ENCODE measurements around the gene KRT7. TPM values are rescaled to one million over a fixed set of nuclear protein-coding genes. Genes with fewer than 3 reads are reported as not detected.

Gene KRT7
- total RNA-seq, 1 experiment from 2014 or later: 0.80 TPM

- Histone ChIP-seq H3K27me3 (ENCODE audit: control insufficient read depth, insufficient read depth, low read length) (no peaks in the 10 kb centered on the region), H3K36me3 (replicated peaks; ENCODE audit: control insufficient read depth, insufficient read depth, low read length) (no peaks in the 10 kb centered on the region), H3K4me3 (ENCODE audit: insufficient read depth, low read depth, low read length) (no peak overlapping the region)
- DNase-seq: no peak
Measured at GRCh38 chr12:52193991-52194390, 39.1 kb upstream of the KRT7 start.

DNA sequence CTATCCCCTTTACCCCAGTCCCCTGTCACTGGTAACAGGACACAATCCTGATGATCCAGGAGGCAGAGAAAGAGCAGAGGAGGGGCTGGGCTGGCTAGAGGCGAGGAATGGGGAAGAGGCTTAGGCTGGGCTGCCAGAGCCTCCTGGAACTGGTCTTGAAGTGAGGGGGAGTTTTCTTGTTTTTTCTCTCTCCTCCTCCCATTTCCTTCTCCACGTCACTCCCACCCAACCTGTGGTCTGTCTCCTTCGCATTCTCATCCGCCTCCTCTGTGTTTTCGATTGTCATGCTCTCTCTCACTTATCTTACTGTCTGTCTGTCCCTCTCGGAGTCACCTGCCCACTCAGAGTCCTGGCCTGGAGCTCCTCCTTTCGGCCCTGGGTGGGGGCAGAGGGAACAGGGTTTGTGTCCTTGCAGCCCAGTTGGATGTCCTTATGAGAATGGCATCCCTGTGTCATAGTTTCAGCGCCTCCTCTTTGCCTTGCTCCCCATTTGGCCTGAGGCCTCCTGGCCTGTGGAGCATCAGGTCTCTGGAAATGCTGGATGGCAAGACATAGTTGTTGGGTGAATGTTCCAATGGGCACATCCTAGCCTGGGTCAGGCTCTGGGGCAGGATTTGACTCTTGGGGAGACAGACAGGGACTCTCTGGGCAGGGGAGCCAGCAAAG, 37.8 kb upstream of the KRT7 start:
- H3K4me3 ChIP-seq (ENCODE audit: insufficient read depth, low read depth, low read length): no peak overlapping the region
- no peaks in the 10 kb centered on the region for H3K27me3 ChIP-seq (ENCODE audit: control insufficient read depth, insufficient read depth, low read length)
- no peak for DNase-seq
- no peaks in the 10 kb centered on the region for H3K36me3 ChIP-seq (replicated peaks; ENCODE audit: control insufficient read depth, insufficient read depth, low read length)

GRCh38 chr12:52197371-52198231, 35.4 kb upstream of the KRT7 start:
- Histone ChIP-seq H3K36me3 (replicated peaks; ENCODE audit: control insufficient read depth, insufficient read depth, low read length) (no peaks in the 10 kb centered on the region), H3K4me3 (ENCODE audit: insufficient read depth, low read depth, low read length) (no peak overlapping the region), H3K27me3 (ENCODE audit: control insufficient read depth, insufficient read depth, low read length) (no peaks in the 10 kb centered on the region)
- DNase-seq: no peak

DNA sequence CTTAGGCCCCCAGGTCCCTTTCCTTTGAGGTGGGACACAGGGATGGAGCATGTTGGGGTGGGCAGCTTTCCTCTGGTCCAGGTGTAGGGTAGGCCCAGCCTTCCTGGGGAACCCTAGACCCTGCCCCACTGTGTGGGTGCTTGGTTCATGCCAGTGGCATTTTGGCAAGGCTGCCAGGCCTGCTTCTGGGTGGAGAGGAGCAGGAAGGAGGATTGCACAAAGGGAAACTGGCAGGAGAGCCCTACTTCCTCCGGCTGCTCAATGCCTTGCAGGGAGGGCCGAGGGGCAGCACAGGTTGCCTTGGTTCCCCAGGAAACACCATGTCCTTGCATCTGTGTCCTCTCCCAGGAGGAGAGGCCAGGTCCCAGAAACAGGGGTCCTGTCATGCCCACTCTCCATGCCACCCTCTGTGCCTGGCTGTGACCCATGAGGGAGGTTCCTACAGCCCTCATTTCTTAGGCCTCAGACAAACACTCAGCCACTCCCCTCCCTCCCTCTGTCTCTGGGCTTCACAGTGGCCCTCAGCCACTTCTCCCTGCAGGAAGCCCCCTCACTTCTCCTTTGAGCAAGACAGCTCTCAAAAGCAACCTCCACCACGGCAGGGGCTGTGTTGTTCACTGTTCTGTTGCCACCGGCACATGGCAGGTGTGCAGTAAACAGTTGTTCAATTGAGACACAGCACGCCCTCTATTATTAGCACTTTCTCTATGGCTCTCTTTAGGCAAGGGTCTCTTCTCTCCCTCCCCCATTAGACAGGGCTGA, 34.4 kb upstream of the KRT7 start:
- no peak overlapping the region for H3K4me3 ChIP-seq (ENCODE audit: insufficient read depth, low read depth, low read length)
- H3K36me3 ChIP-seq (replicated peaks; ENCODE audit: control insufficient read depth, insufficient read depth, low read length): no peaks in the 10 kb centered on the region
- no peak for DNase-seq
- no peaks in the 10 kb centered on the region for H3K27me3 ChIP-seq (ENCODE audit: control insufficient read depth, insufficient read depth, low read length)

GRCh38 chr12:52199294-52199919, 33.6 kb upstream of the KRT7 start:
- DNase-seq: no peak
- no peak overlapping the region for H3K4me3 ChIP-seq (ENCODE audit: insufficient read depth, low read depth, low read length)
- H3K36me3 ChIP-seq (replicated peaks; ENCODE audit: control insufficient read depth, insufficient read depth, low read length): no peaks in the 10 kb centered on the region
- no peaks in the 10 kb centered on the region for H3K27me3 ChIP-seq (ENCODE audit: control insufficient read depth, insufficient read depth, low read length)

- peak; percentile 91 for DNase-seq
- Histone ChIP-seq H3K27me3 (ENCODE audit: control insufficient read depth, insufficient read depth, low read length) (no peaks in the 10 kb centered on the region), H3K36me3 (replicated peaks; ENCODE audit: control insufficient read depth, insufficient read depth, low read length) (no peaks in the 10 kb centered on the region), H3K4me3 (ENCODE audit: insufficient read depth, low read depth, low read length) (no peak overlapping the region)
Measured at GRCh38 chr12:52200086-52200780, 32.8 kb upstream of the KRT7 start.

DNA sequence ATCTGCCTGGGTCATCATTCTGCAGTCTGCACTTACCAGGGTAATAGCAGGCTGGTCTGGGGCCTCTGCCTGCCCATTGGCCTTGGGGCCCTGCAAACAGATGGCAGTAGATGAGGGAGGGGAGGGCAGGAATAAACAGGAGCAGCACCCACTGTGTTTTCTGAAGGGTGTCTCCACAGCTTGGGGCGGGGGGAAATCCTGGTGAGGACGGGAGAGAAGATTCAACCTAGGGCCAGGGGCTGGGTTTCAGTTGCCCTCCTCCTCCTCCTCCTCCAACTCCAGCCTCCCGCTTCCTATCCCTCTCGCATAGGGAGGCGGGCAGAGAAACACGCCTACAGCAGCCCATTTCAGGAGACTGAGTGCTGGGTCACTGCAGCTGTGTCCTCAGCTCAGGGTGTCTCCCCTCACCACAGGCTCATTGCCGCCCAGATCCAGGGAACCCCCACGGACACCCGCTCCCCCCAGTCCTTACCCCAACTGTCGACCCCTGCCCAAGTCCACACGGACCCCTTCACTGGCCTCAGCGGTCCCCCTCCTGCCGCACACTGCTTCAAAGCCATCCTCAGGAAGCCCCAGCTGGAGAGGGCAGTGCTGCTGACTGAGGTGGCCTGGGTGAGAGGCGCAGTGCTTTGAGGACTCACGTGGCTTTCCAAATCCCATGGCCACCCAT, 32.1 kb upstream of the KRT7 start:
- DNase-seq: peak; percentile 74
- no peaks in the 10 kb centered on the region for H3K36me3 ChIP-seq (replicated peaks; ENCODE audit: control insufficient read depth, insufficient read depth, low read length)
- H3K4me3 ChIP-seq (ENCODE audit: insufficient read depth, low read depth, low read length): no peak overlapping the region
- H3K27me3 ChIP-seq (ENCODE audit: control insufficient read depth, insufficient read depth, low read length): no peaks in the 10 kb centered on the region

GRCh38 chr12:52201451-52201839, 31.6 kb upstream of the KRT7 start:
- Histone ChIP-seq H3K27me3 (ENCODE audit: control insufficient read depth, insufficient read depth, low read length) (no peaks in the 10 kb centered on the region), H3K4me3 (ENCODE audit: insufficient read depth, low read depth, low read length) (no peak overlapping the region), H3K36me3 (replicated peaks; ENCODE audit: control insufficient read depth, insufficient read depth, low read length) (no peaks in the 10 kb centered on the region)
- DNase-seq: no peak

DNA sequence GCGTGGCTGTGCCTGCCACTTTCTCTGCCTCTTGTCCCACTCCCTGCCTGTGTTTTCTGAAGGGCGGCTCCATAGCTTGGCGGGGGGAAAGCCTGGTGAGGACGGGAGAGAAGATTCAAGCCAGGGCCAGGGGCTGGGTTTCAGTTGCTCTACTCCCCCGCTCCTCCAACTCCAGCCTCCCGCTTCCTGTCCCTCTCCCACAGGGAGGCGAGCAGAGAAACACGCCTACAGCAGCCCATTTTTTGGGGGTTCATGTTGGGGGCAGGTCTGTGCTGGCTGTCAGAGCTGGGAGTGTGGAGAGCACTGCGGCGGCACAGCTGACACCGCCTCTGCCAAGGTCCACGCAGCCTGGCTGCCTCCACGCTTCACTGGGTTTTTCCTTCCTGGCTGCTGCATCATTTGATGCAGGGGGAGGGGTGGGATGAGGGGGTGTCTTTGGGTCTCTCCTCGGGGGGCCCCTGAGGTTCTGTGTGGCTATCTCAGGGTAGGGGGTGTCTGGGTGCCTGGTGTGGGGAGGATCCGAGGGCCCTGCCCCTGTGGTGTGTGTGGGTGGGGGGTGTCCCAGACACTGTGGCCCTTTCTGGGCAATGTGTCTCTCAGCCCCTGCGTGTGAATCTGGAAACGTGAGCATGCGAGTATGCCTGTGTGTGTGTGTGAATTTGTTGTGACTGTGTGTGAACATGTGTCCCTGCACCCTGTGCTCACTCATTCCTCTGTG, 30.5 kb upstream of the KRT7 start:
- peak; percentile 64 for DNase-seq
- Histone ChIP-seq H3K27me3 (ENCODE audit: control insufficient read depth, insufficient read depth, low read length) (no peaks in the 10 kb centered on the region), H3K4me3 (ENCODE audit: insufficient read depth, low read depth, low read length) (no peak overlapping the region), H3K36me3 (replicated peaks; ENCODE audit: control insufficient read depth, insufficient read depth, low read length) (no peaks in the 10 kb centered on the region)

DNA sequence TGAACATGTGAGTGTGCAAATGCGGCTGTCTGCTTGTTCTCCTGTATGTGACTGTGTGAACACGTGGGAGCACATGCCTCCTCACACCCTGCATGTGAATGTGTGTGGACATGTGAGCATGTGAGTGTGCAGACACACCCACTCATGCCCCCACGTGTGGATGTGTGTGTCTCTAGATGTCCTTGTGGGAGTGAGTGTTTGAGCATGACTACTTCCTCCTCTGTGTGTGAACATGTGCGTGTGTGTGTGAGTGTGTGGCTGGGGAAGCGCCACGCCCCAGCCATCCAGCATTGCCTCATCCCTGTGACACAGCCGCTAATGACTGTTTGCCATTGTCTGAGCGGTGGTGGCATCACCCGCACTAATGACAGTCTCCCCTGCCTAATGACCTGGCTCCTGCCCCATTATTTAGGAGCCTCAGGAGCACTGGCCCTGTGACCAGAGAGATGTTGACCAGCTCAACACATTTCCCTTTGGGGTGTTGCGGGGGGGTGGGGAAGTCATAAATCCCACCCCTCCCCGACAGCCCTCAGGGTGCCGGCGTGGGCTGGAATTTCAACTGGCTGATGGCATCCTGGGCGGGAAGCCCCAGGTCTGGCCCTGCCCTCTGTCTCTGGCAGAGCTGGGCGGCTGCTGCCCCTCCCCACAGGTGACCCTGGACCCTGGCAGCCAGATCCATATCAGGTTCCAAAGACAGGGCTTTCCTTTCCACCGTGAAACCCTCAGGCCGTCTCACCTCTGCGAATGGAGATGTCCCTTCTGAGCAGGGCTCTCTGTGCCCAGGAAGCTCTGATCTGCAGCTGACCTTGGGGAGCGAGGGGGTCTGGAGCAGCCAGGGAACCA, 29.7 kb upstream of the KRT7 start:
- H3K27me3 ChIP-seq (ENCODE audit: control insufficient read depth, insufficient read depth, low read length): no peaks in the 10 kb centered on the region
- H3K4me3 ChIP-seq (ENCODE audit: insufficient read depth, low read depth, low read length): no peak overlapping the region
- H3K36me3 ChIP-seq (replicated peaks; ENCODE audit: control insufficient read depth, insufficient read depth, low read length): no peaks in the 10 kb centered on the region
- DNase-seq: peak; percentile 48

GRCh38 chr12:52204095-52204930, 28.7 kb upstream of the KRT7 start:
- DNase-seq: peak; percentile 48
- Histone ChIP-seq H3K36me3 (replicated peaks; ENCODE audit: control insufficient read depth, insufficient read depth, low read length) (no peaks in the 10 kb centered on the region), H3K27me3 (ENCODE audit: control insufficient read depth, insufficient read depth, low read length) (no peaks in the 10 kb centered on the region), H3K4me3 (ENCODE audit: insufficient read depth, low read depth, low read length) (no peak overlapping the region)
